BLaER1 treated with 17β-estradiol and CSF1 and Interleukin-3, amounts not matched to agents 10 nM and 100 nM (cell line): ENCODE results near the gene CDH23.

ENCODE experiments used
- H3K27ac ChIP-seq, 11 experiments: shearing (Covaris generic); formaldehyde crosslinking; 2 replicates each; pipeline ENCODE4 v1.8.1; 2022
- H3K27me3 ChIP-seq, 11 experiments: shearing (Covaris generic); formaldehyde crosslinking; 2 replicates each; pipeline ENCODE4 v1.8.1; 2022
- H3K36me3 ChIP-seq, 11 experiments: shearing (Covaris generic); formaldehyde crosslinking; 2 replicates each; pipeline ENCODE4 v1.8.1; 2022
- H3K4me1 ChIP-seq, 10 experiments: shearing (Covaris generic); formaldehyde crosslinking; 2 replicates each; pipeline ENCODE4 v1.8.1; 2022
- H3K4me2 ChIP-seq, 11 experiments: shearing (Covaris generic); formaldehyde crosslinking; 2 replicates each; pipeline ENCODE4 v1.8.1; 2022
- H3K4me3 ChIP-seq, 10 experiments: shearing (Covaris generic); formaldehyde crosslinking; 2 replicates each; pipeline ENCODE4 v1.8.1; 2022
- H3K9ac ChIP-seq, 11 experiments: shearing (Covaris generic); formaldehyde crosslinking; 2 replicates each; pipeline ENCODE4 v1.8.1; 2022
- H3K9me3 ChIP-seq, 11 experiments: shearing (Covaris generic); formaldehyde crosslinking; replicated peaks in 1 of 11; 2 replicates each; pipeline ENCODE4 v1.8.1; 2022
- H4K20me1 ChIP-seq, 11 experiments: shearing (Covaris generic); formaldehyde crosslinking; 2 replicates each; pipeline ENCODE4 v1.8.1; 2022
- Cebpa-rat ChIP-seq, 11 experiments: shearing (Covaris generic); IDR thresholded peaks; 2 replicates each; pipeline ENCODE4 v1.8.1; 2022

The CDH23 gene

GRCh38 chr10:71844084-71844483 is 447.4 kb downstream of the CDH23 start:
- Histone ChIP-seq H4K20me1 (peaks cover 100% of the 10 kb centered on the region in 11 experiments), H3K36me3 (peaks cover 0 to 100% (median 88%) of the 10 kb centered on the region in 11 experiments; a peak in 18 of 22 replicates), H3K4me3 (peak overlapping the region in 3 of 10 experiments; percentile 22 to 98 (median 92); a peak in 5 of 20 replicates), H3K27ac (no peak overlapping the region; a peak in 1 of 22 replicates), H3K9me3 (no peaks in the 10 kb centered on the region), H3K9ac (peak overlapping the region in 2 of 11 experiments; percentile 96 to 97; a peak in 2 of 22 replicates), H3K27me3 (no peaks in the 10 kb centered on the region), H3K4me1 (peaks cover 69 to 100% (median 93%) of the 10 kb centered on the region in 10 experiments), H3K4me2 (peak overlapping the region in 8 of 11 experiments; percentile 14 to 99 (median 96); a peak in 14 of 22 replicates)
- no peak for TF ChIP-seq Cebpa-rat (IDR thresholded peaks at IDR 0.05)

- Histone ChIP-seq H3K4me2 (peak overlapping the region in 8 of 11 experiments; percentile 14 to 99 (median 96); a peak in 13 of 22 replicates), H3K27me3 (no peaks in the 10 kb centered on the region), H3K4me3 (peak overlapping the region in 4 of 10 experiments; percentile 16 to 98 (median 92); a peak in 6 of 20 replicates), H3K9me3 (no peaks in the 10 kb centered on the region), H4K20me1 (peaks cover 100% of the 10 kb centered on the region in 11 experiments), H3K9ac (peak overlapping the region in 2 of 11 experiments; percentile 96 to 97; a peak in 3 of 22 replicates), H3K4me1 (peaks cover 69 to 100% (median 90%) of the 10 kb centered on the region in 10 experiments), H3K27ac (peak overlapping the region in 1 of 11 experiments; percentile 12; a peak in 2 of 22 replicates), H3K36me3 (peaks cover 0 to 100% (median 90%) of the 10 kb centered on the region in 11 experiments; a peak in 18 of 22 replicates)
- TF ChIP-seq Cebpa-rat (IDR thresholded peaks at IDR 0.05), result no peak
These were observed 448.0 kb downstream of the CDH23 start for GRCh38 chr10:71844695-71845094.

GRCh38 chr10:71845410-71846405 is 449.0 kb downstream of the CDH23 start:
- H3K4me2 ChIP-seq, result peak overlapping the region in 9 of 11 experiments; percentile 86 to 99 (median 95); a peak in 17 of 22 replicates
- no peak for TF ChIP-seq Cebpa-rat (IDR thresholded peaks at IDR 0.05)
- H3K4me3 ChIP-seq, result peak overlapping the region in 5 of 10 experiments; percentile 92 to 99 (median 97); a peak in 9 of 20 replicates
- H3K4me1 ChIP-seq, result peaks cover 68 to 91% (median 82%) of the 10 kb centered on the region in 10 experiments
- peak overlapping the region in 5 of 11 experiments; percentile 5 to 25 (median 14); a peak in 4 of 22 replicates for H3K27ac ChIP-seq
- no peaks in the 10 kb centered on the region for H3K9me3 ChIP-seq
- peaks cover 0 to 98% (median 83%) of the 10 kb centered on the region in 11 experiments; a peak in 18 of 22 replicates for H3K36me3 ChIP-seq
- peaks cover 100% of the 10 kb centered on the region in 11 experiments for H4K20me1 ChIP-seq
- H3K9ac ChIP-seq, result peak overlapping the region in 4 of 11 experiments; percentile 38 to 97 (median 96); a peak in 7 of 22 replicates
- no peaks in the 10 kb centered on the region for H3K27me3 ChIP-seq

GRCh38 chr10:71846816-71847215 is 450.1 kb downstream of the CDH23 start:
- H3K36me3 ChIP-seq, result peaks cover 0 to 87% (median 72%) of the 10 kb centered on the region in 11 experiments; a peak in 18 of 22 replicates
- peak overlapping the region in 10 of 11 experiments; percentile 13 to 99 (median 94); a peak in 19 of 22 replicates for H3K4me2 ChIP-seq
- peak overlapping the region in 6 of 10 experiments; percentile 92 to 99 (median 98); a peak in 13 of 20 replicates for H3K4me3 ChIP-seq
- peak overlapping the region in 4 of 11 experiments; percentile 4 to 93 (median 88); a peak in 4 of 22 replicates for H3K27ac ChIP-seq
- no peaks in the 10 kb centered on the region for H3K9me3 ChIP-seq
- H4K20me1 ChIP-seq, result peaks cover 91 to 92% (median 92%) of the 10 kb centered on the region in 11 experiments
- no peaks in the 10 kb centered on the region for H3K27me3 ChIP-seq
- H3K4me1 ChIP-seq, result peaks cover 63 to 86% (median 77%) of the 10 kb centered on the region in 10 experiments
- no peak for TF ChIP-seq Cebpa-rat (IDR thresholded peaks at IDR 0.05)
- H3K9ac ChIP-seq, result peak overlapping the region in 4 of 11 experiments; percentile 32 to 97 (median 96); a peak in 5 of 22 replicates

- no peak for TF ChIP-seq Cebpa-rat (IDR thresholded peaks at IDR 0.05)
- H3K4me2 ChIP-seq, result peak overlapping the region in 10 of 11 experiments; percentile 13 to 99 (median 94); a peak in 17 of 22 replicates
- peak overlapping the region in 5 of 11 experiments; percentile 95 to 97 (median 97); a peak in 9 of 22 replicates for H3K9ac ChIP-seq
- no peaks in the 10 kb centered on the region for H3K9me3 ChIP-seq
- H4K20me1 ChIP-seq, result peaks cover 85 to 86% (median 86%) of the 10 kb centered on the region in 11 experiments
- no peaks in the 10 kb centered on the region for H3K27me3 ChIP-seq
- peak overlapping the region in 3 of 11 experiments; percentile 88 to 93 (median 88); a peak in 3 of 22 replicates for H3K27ac ChIP-seq
- peaks cover 0 to 81% (median 69%) of the 10 kb centered on the region in 11 experiments; a peak in 18 of 22 replicates for H3K36me3 ChIP-seq
- H3K4me1 ChIP-seq, result peaks cover 63 to 86% (median 77%) of the 10 kb centered on the region in 10 experiments
- peak overlapping the region in 8 of 10 experiments; percentile 92 to 99 (median 98); a peak in 13 of 20 replicates for H3K4me3 ChIP-seq
These were observed 450.7 kb downstream of the CDH23 start for GRCh38 chr10:71847418-71847817.

GRCh38 chr10:71848325-71849275 is 451.9 kb downstream of the CDH23 start:
- H3K9ac ChIP-seq, result peak overlapping the region in 10 of 11 experiments; percentile 48 to 98 (median 97); a peak in 20 of 22 replicates
- peak overlapping the region in 9 of 11 experiments; percentile 24 to 97 (median 92); a peak in 13 of 22 replicates for H3K27ac ChIP-seq
- no peaks in the 10 kb centered on the region for H3K9me3 ChIP-seq
- H4K20me1 ChIP-seq, result peaks cover 73 to 75% (median 74%) of the 10 kb centered on the region in 11 experiments
- no peak for TF ChIP-seq Cebpa-rat (IDR thresholded peaks at IDR 0.05)
- peak overlapping the region; percentile 86 to 99 (median 96) for H3K4me2 ChIP-seq
- no peaks in the 10 kb centered on the region for H3K27me3 ChIP-seq
- H3K4me1 ChIP-seq, result peaks cover 63 to 86% (median 77%) of the 10 kb centered on the region in 10 experiments
- H3K4me3 ChIP-seq, result peak overlapping the region in 9 of 10 experiments; percentile 92 to 99 (median 98); a peak in 18 of 20 replicates
- H3K36me3 ChIP-seq, result peaks cover 0 to 69% (median 59%) of the 10 kb centered on the region in 11 experiments; a peak in 18 of 22 replicates

DNA sequence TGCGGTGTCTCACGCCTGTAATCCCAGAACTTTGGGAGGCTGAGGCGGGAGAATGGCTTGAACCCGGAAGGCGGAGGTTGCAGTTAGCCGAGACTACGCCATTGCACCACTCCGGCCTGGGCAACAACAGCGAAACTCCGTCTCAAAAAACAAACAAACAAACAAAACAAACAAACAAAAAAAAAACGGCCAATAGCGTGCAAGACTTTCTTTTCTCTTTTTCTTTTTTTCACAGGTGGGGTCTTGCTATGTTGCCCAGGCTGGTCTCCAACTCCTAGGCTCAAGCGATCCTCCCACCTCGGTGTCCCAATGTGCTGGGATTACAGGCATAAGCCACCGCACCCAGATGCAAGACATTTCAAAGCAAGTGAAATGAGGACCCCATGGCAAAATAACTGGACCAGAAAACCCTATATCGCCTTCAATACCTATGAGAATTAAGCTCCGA is 452.8 kb downstream of the CDH23 start:
- H3K4me3 ChIP-seq, result peak overlapping the region; percentile 92 to 99 (median 98); a peak in 19 of 20 replicates
- peaks cover 0 to 60% (median 52%) of the 10 kb centered on the region in 11 experiments; a peak in 18 of 22 replicates for H3K36me3 ChIP-seq
- no peak for TF ChIP-seq Cebpa-rat (IDR thresholded peaks at IDR 0.05)
- peaks cover 65 to 66% (median 65%) of the 10 kb centered on the region in 11 experiments for H4K20me1 ChIP-seq
- H3K9me3 ChIP-seq, result no peaks in the 10 kb centered on the region
- H3K4me1 ChIP-seq, result peaks cover 60 to 86% (median 76%) of the 10 kb centered on the region in 10 experiments
- H3K9ac ChIP-seq, result peak overlapping the region; percentile 94 to 98 (median 97); a peak in 20 of 22 replicates
- H3K27me3 ChIP-seq, result no peaks in the 10 kb centered on the region
- H3K27ac ChIP-seq, result peak overlapping the region in 9 of 11 experiments; percentile 88 to 97 (median 93); a peak in 18 of 22 replicates
- peak overlapping the region; percentile 86 to 99 (median 96) for H3K4me2 ChIP-seq
